Superior temporal gyrus (tissue), 1 donor: Measurements from ENCODE around the gene TMEM255B.
"Not testable (repeated sequence)": the region's sequence is repeated elsewhere in the genome, so short reads cannot be mapped to it uniquely, and the experiment has no call there.

Experiments
- DNase-seq: peaks from one replicate; pipeline ENCODE4 v3.0.0-alpha.2; 2016; ENCODE audit errors: extremely low spot score

TMEM255B gene

DNA sequence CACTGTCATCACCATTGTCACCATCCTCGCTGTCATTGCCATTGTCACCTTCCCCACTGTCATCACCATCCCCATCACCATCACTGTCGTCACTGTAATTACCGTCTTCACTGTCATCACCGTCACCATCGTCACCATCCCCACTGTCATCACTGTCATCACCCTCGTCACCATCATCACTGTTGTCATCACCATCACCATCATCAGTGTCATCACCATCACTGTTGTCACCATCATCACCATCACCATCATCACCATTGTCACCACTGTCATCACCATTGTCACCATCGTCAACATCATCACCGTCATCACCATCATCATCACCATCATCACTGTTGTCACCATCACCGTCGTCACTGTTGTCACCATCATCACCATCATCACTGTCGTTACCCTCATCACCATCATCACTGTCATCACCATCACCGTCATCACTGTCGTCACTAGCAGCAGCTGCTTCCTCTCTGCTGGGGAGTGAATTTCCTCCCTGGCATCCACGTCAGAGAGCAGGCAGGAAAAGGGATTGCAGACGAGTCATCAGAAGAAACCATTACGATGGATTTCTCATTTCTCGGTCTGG, 27.3 kb downstream of the TMEM255B start:
- DNase-seq: no peak

DNA sequence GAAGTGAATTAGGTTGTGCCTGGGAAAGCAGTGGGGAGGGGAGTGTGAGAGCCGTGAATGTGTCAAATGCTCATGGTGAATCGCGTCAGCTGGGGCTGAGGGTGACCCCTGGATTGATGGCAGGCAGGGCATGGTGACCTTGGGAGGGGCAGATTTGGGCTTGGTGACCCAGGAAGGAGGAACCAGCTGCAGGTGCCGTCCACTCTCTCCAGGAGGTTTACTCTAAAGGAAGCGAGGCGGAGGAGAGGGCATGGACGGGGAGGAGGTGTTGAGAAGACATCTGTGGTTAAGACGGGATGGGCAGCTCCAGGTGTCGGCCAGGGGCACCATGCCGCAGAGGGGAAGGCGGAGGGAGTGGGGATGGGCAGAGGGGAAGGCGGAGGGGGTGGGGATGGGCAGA, 28.7 kb downstream of the TMEM255B start:
- DNase-seq: no peak

DNA sequence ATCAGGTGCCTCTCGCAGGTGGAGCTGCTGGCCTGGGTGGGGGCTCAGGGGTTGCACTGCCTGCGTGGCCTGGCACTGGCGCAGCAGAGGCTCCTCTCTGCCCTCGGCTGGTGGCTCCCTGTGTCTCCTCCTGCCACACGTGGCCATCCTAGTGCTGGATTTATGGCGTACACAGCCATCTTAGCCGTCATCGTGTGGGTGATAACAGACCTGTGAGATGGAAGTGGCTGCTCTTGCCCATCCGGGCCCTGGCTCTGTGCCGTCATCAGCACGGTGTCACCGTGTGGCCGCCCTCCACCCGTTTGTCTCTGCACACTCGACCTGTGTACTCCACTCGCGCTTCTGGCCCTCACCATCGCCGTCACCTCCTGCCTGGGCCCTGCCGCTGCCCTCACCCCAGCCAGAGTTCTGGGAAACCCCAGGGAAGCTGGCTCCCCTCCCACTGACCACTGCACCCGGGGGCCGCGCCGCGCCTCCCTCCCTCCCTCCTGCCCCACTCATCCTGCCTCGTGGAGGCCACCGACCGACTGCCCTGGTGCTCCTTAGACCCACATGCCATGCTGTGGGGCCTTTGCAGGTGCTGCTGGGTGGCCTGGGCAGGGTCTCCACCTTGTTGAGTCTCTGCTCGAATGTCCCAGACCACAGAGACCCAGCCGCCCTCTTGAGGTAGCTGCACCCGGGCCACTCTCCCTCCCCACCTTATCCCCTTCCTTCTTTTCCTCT, 29.5 kb downstream of the TMEM255B start:
- no peak for DNase-seq

DNA sequence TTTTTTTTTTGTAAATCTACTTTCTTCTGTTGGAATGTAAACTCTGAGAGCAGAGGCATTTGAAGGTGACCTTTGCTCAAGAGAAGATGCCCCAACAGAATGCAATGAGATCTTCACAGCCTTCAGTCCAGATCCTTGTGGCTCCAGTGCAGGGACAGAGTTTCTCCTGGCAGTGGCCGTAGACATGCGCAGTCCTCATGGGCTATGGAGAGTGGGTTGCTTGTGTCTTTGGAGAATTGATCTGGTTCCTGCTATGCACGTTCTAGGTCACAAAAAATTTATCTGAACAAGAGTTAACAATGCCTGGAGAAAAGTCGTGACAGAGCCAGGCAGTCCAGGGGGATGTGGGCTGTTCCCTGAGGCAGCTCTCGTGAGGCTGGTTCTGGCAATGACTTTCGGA, 30.1 kb downstream of the TMEM255B start:
- no peak for DNase-seq

DNA sequence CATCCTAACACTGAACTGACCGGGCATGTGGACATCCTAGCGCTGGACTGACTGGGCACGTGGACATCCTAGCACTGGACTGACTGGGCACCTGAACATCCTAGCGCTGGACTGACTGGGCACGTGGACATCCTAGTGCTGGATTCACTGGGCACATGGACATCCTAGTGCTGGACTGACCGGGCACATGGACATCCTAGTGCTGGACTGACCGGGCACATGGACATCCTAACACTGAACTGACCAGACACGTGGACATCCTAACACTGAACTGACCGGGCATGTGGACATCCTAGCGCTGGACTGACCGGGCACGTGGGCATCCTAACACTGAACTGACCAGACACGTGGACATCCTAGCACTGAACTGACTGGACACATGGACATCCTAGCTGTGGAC, 30.9 kb downstream of the TMEM255B start:
- DNase-seq: not testable (repeated sequence)

DNA sequence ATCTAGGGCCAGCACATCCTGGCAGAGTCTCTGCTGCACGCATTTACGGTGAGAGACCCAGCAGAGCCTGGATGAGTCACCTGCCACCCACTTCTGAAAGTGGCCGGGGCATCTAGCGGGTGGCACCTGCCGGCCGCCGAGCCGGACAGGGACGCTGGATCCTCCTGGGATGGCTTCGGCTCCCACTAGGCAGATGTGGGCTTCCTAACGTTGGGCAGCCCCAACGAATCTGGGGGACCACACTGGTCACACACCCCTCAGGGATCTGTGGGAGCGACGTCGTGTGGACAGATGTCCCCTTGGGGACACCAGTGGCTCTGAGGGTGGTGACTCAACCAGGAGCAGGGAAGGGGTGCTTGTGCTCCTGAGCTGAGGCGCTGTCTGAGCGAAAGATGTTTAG, 32.2 kb downstream of the TMEM255B start:
- no peak for DNase-seq

DNA sequence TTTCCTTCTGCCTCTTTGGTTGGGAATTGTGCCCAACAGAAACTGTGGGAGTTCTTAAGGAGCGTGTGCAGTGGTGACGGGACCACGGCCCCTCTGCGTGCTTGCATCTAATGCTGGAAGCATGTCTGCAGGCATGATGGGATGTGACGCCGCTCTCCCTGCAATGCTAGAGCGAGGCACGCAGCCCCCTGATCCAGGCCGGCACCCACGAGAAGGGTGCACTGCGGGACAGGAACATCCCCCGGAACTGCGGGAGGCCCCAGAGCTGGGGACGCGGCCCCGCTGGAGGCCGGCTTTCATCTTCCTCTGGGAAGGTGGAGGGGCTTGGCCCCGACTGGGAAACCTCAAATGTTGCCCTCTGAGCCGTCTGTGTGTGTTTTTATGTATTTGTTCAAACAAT, 32.7 kb downstream of the TMEM255B start:
- no peak for DNase-seq

DNA sequence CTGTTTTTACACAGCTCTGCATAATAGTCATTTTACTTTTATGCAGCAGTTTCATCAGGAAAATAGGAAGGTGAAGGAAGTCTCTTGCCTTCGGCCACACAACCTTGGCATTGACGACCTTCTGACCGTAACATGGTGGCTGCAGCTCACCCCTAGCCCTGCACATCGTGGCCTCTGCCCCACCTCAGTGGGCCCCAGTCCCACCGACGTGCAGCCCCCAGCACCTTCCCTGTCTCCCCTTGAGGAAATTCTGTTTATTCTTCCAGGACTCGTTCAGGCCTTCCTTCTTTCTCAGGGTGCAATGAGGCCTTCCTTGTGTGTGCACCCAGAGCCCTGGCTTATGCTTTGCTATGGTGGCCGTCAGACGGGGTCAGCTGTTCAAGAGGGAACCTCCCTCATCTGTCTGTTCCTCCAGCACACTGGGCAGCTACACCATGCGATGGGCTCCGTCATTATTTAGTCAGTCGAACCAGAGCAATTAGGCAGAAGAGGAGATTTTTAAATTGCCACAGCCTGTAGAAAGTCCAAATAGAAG, 33.3 kb downstream of the TMEM255B start:
- DNase-seq: no peak

DNA sequence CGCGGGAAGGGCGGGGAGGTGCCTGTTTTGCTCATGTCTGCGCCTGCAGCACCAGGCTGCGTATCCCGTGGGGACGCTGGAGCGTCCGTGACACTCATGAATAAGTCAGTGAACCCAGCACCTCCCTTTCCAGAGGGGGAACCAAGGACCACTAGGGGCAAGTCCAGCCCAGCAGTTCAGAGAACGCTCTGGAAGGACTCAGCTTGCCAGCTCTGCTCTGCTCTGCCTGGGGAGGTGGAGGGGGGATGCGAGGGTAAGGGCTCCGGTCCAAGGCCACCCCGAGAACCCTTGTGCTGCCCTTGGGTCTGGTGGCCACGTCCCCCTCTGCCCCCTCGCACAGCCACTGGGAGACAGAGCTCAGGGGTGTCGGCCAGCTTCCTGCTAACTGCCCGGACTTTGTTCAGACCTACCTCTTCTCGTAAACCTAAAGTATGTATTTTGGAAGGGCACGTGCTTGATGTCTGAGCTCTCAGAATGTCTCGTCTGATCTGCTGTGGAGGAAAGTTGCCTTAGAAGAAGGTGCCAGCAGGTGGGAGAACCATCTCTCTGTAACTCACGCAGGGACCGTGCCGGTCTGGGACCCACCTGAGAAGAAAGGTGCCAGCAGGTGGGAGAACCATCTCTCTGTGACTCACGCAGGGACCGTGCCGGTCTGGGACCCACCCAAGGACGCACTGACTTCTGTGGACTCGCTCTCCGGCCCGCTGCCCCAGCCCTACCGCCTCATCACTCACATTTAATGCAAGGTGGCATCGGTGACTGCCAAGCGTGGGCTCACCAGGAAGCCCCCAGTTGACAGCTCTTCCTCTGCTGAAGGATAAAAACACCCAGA, 34.1 kb downstream of the TMEM255B start:
- no peak for DNase-seq

DNA sequence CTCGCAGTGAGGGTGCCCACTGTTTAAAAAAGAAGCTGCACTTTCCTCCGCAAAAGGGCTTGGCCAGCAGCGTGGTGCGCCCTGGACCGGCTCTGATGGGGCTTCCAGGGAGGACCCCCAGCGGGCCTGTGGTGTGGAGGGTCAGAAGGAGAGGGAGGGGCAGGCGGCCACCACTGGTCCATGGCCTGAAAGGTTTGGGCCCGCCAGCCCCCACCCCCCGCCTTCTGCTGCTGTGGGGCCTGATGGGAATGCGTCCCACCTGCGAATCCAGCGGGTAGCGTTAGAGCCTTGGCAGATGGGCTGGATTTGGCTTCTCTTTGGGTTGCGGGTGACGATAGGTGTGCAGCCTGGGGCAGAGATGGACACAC, 34.7 kb downstream of the TMEM255B start:
- DNase-seq: no peak

DNA sequence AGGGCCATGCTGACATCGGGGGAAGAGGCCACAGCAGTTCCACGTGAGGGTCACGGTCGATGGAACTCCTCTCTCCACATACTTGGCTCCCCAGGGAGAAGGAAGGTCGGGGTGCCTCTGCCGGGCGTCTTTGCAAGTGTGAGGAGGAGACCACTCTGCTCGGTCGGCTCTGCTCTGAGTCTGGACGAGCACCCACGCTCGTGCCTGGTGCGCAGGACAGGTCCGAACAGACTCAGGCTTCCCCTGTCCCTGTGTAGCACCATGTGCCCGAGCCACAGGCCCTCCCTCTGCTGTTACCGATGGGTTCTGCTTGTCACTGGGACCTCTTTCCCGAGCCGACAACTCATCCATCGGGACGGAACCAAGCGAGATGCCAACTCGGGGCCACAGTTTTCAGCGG, 35.1 kb downstream of the TMEM255B start:
- DNase-seq: no peak

DNA sequence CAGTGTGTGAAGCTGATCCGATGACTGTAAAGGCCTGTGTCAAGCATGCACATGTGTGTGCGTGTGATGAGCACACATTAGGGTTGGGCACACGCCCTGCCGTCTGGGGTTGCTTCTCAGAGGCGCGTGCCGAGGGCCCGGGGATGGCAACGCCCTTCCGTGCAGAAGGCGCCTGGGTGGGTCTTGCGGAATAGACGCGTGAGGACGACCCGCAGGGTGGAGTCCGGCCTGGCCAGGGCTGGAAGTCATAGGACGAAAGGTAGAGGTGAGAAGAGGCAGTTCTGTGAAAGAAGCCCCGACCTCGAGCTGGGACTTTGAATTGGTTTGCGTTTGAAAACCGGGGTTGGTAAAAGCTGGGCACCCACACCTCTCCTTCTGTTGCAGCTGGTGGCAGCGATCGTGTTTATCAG, 35.7 kb downstream of the TMEM255B start:
- no peak for DNase-seq

DNA sequence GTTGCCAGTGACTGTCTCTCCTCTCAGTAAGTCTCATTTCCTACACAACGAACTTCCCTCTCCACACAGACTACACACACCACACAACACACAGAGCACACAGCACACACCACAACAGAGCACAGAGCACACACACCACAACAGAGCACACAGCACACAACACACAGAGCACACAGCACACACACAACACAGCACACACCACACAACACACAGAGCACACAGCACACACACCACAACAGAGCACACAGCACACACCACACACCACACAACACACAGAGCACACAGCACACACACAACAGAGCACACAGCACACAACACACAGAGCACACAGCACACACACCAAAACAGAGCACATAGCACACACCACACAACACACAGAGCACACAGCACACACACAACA, 36.3 kb downstream of the TMEM255B start:
- DNase-seq: not testable (repeated sequence)

DNA sequence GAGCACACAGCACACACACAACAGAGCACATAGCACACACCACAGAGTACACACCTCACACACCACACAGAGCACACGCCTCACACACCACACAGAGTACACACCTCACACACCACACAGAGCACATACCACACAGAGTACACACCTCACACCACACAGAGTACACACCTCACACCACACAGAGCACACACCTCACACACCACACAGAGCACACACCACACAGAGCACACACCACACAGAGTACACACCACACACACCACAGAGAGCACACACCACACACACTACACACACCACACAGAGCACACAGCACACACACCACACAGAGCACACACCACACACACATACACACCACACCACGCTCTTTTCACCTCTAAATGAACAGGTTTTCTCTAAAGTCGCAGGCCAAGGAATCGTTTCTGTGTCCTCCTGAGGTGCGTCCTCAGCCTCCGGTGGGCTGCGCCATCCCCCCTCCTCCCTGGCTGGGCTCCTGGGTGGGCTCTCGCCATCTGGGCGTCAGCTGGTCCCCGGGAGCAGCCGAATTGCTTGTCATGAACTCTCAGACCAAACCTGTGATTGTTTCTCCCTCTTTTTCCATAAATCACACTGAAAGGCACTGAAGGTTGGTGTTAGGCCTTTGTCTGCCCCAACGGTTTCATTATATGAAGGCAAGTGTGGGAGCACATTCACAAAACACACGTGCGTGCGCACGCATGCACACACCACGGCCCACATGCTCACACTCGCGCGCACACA, 37.4 kb downstream of the TMEM255B start:
- no peak for DNase-seq

DNA sequence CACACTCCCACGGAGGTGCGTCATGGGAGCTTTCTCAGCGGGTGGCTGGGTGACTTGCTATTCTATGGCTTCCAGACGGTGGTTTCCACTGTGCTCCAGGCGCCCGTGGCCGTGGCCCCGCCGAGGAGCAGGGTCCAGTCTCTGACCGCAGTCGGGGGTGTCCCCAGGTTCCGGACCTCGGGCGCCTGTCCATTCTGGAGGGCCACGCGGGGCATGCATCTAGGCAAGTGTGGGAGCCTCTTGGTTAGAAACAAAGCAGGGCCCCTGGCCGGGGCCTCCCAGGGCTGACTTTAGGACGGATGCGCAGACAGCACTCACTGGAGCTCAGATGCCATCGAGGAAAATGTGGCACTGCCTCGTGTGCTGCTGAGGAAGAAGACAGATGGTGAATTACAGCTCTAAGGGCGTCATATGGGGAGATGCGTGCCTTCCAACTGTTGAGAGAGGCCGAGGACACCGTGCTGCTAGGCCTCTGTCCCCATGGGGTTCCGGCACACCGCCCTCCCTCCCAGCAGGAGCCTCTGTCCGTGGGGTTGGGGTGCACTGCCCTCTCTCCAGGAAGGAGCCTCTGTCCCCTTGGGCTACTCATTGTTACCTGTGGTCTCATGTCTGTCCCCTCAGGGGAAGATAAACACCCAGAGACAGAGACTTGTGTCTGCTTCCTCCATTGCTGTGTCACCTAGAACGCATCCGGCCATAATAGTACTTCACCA, 38.1 kb downstream of the TMEM255B start:
- no peak for DNase-seq

DNA sequence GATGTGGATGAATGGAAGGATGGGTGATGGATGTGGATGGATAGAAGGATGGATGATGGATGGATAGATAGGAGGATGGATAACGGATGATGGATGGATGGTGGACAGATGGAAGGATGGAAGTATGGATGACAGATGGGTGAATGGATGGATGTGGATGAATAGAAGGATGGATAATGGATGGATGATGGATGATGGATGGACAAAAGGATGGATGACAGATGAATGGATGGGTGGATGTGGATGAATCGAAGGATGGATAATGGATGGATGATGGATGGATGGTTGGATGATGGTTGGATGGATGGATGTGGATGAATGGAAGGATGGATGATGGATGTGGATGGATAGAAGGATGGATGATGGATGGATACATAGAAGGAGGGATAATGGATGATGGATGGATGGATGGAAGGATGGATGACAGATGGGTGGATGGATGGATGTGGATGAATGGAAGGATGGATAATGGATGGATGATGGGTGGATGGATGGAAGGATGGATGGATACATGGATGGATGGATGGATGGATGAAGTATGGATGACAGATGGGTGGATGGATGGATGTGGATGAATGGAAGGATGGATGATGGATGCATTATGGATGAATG, 39.3 kb downstream of the TMEM255B start:
- no peak for DNase-seq

DNA sequence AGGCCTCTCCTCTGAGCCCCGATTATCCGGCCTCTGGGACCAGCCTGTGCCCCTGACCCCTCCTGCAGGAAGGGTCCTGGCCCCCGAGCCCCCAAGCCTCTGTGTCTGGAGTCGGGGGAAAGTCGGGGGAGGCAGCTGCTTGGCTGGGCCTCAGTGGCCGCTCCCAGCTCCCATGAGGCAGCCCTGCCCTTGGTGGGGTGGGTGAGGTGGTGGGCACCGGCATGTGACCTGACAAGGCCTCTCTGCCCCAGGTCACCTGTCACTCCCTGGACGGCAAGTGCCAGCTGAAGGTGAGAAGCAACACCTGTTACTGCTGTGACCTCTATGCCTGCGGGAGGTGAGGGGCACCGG, 41.5 kb downstream of the TMEM255B start:
- DNase-seq: no peak

DNA sequence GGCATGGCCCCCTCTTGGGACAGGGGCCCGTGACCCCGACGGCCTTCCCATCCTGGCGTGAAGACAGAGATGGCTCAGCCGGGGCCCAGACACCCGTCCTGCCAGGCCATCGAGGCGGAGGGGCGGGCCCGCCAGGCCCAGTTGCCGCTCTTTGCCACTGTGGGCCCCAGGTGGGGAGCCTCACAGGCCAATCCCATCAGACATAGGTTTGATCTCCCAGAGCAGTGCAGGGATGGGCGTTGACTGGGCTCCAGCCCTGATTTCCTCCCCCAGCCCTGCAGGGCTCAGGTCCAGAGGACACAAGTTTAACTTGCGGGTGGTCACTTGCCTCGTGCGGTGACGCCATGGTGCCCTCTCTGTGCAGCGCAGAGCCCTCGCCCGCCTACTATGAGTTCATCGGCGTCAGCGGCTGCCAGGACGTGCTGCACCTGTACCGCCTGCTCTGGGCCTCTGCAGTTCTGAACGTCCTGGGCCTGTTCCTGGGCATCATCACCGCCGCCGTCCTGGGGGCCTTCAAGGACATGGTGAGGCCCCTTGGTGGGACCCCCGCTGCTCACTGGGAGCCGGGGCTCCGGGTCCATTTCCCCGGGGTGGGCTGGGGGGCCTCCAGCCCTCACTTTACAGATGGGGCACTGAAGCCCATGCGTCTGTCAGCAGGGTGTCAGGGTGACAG, 42.4 kb downstream of the TMEM255B start:
- no peak for DNase-seq

DNA sequence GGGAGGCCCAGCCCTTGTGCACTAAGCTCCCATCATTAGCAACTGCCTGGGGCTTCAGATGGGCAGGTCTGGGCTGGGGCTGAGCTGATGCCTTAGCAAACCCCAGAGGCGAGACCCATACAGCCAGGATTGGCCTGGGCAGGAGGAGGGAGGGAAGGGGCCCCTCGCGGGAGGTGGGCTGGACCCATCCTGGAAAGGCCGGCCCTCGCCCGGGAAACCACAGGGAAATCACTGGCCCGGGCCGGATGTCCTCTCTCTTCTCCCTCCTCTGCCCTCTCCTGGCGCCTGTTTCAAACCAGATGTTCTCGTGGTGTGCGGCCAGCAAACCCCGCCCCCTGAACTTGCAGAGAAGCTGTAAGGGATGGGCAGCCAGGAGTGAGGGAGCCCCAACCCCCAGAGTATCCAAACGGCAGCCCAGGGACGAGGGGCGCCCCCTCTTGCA, 43.1 kb downstream of the TMEM255B start:
- DNase-seq: no peak

DNA sequence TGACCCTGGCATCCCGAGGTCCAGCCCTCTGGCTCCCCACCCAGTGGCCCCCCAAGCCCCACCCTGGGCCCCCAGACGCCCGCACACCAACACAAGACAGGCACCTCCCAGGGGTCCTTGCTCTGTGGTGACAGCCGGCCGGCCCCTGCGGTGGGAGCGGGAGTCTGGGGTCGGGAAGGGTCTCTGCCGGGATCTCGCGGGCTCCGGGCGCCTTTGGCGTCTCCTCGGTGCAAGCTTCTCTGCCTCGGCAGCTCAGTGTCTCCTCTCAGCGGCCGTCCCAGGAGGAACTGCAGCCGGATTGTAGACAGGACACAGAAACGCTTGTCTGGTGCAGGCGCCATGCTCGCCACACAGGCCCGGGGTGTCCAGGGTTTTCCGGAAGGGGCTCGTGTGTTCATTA, 43.7 kb downstream of the TMEM255B start:
- DNase-seq: no peak
